NCI-H446 treated with DMSO at 0.1 percent for 48 hours (cell line): ENCODE data around the gene GRM8.

ENCODE experiments used
- DNase-seq: peaks from one replicate; lab custom pipeline; 2025; lab: John Stamatoyannopoulos, UW

Gene GRM8

DNA sequence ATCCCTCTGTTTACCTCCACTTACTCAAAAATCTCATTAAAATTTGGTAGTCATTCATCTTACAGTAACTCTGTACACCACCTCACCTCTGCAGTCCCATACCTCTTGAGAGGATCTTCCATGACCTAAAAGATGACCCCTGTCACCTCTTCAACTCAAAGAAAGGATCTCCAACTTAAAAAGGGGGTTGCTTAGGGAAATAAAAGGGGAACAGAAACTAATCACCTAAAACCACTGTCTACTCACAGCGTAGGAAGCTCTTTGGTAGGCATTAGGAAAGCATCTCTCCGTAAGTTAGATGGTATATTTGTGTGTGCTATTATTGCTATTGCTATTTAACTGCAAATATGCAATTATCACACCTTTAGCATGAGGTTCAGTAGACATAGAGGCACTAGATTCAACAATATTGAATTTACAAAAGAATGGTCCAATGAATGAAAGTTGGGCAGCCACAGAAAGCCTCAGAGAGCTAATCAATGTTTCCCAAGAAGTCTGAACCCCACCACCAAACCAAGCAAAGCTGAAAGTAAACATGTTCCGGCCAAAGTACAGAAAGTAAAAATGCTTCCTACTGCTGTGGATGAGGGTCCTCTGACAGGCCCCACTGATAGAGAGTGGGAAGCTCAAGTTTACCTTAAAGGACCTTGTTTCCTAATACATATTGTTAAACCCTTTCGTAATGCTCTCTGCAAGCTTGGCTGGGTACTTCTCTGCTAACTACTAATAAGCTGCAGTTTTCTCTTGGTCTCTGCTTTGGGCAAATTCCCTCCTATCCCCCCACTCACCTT is 105.8 kb downstream of the GRM8 start:
- no peak for DNase-seq

DNA sequence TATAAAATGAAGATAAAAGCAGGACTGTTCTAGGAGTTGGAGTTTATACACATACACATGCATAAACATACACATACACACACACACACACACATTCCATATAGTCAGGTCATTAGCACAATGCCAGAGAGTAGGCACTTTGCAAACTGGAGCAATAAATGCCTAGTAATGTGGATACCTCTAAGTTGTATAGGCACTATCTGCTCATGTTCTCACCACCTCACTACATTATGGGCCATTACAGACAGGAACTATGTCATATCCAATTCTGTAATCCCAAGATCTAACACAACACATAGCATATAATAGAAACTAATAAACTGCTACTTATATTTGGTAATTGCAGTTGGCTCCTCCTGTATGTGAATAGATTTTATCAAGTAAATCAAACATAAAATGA is 115.6 kb downstream of the GRM8 start:
- no peak for DNase-seq

DNA sequence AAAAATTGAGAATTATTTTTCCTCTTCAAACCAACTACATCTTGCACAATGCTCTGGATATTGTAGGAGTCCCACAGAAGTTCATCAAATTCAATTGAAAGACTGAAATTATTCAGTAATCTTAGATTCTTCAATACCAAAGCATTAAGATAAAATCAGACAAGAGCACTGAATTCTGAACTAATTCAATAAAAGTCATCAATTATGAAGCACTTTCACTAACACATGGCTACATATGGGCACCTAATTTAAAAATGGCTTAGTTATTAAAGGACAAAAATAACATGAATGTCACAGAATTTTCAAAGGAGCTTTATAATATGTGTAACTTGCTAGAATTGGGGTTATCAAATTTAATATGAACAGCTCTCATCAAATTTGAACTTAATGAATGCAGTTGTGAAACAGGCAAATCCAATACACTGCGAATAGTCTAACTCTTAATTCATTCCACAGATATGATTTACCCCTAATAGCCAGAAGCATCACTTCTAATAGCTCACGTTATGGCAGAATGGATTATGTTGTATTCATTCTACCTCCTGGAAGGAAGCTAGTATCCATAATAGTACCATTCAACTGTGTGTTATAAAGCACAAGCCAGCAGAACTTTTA is 116.8 kb downstream of the GRM8 start:
- no peak for DNase-seq

DNA sequence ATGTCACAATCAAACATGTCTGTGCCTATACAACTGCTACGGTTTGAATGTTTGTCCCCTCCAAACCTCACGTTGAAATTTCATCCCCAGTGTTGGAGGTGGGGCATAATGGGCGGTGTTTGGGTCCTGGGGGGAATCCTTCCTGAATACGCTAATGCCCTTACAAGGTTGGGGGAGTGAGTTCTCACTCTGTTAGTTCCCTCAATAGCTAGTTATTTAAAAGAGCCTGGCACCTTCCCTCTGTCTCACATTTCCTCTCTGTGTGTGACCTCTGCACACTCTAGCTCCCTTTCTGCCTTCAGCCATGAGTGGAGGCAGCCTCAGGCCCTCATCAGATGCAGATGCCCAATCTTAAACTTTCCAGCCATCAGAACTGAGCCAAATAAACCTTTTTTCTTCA is 129.5 kb downstream of the GRM8 start:
- no peak for DNase-seq

DNA sequence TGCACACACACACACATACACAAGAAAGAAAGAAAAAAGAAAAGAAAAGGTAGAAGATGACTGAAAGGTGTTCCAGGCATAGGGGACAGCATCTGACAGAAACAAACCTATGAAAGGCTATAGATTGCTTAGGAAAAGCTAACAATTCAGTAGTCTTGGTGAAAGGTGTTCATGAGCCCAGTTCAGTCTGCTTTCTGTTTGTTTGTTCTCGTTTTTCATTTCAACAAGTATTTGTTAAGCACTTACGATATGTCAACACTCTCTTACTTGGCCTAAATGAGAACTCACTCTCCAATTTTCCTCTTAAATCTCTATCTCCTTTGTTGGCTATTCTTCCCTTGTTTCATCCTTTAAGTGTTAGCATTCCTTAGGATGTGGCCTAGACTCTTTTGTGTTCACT is 133.2 kb downstream of the GRM8 start:
- no peak for DNase-seq

DNA sequence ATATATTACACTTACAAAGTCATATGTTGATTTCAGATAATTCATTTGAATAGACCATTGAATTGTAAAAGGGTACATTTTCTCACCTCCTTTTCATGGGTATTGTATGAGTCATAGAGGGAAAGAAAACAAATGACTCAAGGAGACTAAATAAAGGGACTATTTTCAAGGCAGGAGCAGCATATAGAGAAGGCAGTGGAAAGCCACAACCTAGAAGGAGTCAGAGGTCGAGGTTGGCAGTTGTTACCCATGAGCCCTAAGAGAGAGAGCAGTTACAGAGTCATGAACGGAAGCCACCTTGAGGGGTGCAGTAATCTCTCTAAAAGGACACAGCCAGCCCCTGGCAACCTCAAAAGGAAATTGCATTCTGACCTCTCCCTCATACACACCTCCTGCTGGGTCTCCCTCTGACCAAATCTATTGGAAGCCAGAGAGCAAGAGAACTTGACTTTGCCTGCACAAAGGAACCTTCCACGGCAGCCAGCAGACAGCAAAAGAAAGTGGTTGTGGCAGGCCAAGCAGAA is 137.9 kb downstream of the GRM8 start:
- no peak for DNase-seq

DNA sequence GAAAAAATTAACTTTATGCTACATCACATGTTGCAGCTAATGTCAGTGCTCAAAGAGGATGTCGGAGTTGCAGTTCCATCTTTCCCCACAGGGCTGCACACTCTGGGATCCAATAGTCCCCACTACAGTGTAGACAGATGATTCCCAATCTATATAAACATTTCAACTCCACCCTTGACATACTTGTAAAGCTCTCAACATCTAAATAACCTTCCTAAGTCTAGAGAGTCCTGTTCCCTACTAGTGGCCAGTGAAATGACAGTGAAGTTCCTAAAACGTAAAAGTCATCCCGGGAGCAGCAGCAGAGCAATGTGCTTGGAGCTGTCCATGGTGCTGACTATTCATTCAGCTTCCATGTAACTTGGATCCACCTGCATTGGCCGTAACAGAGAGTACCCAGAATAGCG is 145.1 kb downstream of the GRM8 start:
- DNase-seq: no peak

DNA sequence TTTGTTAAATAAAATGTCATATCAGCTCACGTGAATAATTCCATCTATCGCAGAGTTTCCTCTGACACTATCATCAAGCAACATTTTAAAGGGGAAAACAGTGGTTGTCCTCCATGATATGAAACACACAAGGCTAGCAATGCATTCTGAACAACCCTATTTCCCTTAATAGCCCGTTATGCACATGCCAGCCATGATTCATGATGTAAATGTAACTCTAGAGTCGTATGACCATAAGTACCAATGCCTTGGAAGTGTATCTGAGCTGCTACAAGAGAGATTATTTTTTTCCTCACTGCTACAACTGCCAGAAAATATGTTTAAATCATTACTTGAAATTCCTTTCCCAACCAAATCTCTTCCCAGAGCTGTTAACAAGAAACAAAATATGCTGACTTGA is 159.4 kb downstream of the GRM8 start:
- no peak for DNase-seq

DNA sequence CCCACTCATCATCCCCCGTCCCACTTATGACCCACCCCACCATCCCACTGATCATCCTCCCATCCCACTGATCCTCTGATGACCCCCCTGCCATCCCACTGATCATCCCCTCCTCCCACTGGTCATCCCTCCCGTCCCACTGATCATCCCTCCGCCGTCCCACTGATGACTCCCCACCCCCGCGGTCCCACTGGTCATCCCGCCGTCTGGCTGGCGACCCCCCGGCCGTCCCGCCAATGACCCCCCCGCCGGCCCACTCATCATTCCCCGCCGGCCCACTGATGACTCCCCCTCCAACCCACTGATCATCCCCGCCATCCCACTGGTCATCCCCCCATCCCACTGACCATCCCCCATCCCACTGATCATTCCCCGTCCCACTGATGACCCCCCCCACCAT is 161.1 kb downstream of the GRM8 start:
- no peak for DNase-seq

DNA sequence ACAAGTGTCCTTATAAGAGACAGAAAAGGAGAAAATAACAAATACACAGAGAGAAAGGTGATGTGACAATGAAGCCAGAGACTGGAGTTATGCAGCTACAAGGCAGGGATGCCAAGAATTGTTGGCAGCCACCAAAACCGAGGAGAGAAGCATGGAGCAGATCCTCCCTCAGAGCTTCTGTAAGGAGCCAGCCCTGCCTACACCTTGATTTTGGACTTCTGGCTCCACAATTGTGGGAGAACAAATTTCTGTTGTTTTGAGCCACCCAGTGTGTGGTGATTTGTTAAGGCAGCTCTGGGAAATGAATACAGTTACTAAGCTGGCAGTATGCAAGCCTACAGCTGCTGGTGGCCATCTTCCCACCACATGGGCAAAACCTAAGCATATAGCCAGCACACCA is 163.6 kb downstream of the GRM8 start:
- no peak for DNase-seq

DNA sequence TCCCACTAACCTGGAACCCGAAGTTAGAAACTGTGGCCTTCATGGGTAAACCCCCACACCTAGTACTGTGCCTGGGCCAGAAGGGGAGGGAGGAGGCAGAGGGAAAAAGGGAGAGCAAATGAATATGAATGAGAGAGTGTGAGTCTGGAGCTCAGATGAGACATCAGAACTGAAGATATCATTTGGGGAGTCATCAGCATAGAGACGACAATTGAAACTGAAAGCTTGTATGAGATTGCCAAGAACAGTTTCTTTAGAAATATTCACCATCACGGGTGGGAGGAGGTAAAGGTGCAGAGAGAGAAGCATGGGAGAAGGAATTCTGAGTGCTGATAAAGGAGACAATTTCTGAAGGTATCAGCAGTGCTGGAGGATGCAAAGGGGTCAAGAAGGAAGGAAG is 171.2 kb downstream of the GRM8 start:
- no peak for DNase-seq

DNA sequence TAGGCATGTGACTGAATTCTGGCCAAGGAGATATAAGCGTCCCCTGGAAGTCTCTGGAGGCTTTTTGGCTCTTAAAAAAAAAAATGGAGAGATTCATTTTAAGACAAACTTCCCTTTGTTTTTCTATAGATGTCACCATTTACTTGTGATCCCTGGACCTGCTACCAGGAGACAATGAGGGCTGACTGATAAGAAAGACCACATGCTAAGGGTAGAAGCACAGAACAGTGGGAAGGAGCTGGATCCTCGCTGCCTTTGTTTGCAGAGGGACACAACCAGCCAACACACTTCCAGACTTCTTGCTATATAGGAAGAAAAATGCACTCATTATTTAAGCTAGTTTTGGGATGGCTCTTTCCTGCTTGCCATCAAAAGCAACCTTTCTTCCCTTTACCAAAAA is 172.2 kb downstream of the GRM8 start:
- DNase-seq: no peak

DNA sequence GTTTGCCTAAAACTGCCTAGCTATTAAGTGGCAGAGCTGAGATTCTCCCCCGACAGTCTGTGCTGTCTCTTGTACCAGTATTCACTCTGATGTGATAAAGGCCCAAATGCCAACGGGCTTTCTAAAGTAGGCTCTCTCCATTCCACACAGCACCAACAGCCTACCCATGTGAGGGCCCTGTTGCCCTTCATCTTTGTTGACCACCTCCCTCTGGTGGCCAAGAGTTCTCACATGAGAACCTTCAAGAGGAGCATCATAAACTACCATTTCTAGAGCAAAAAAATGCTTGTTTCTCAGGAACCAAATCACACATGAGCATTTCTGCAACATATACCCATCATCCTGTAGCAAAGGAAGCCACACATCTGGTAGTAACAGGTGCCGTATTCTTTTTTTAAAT is 185.8 kb downstream of the GRM8 start:
- DNase-seq: no peak

DNA sequence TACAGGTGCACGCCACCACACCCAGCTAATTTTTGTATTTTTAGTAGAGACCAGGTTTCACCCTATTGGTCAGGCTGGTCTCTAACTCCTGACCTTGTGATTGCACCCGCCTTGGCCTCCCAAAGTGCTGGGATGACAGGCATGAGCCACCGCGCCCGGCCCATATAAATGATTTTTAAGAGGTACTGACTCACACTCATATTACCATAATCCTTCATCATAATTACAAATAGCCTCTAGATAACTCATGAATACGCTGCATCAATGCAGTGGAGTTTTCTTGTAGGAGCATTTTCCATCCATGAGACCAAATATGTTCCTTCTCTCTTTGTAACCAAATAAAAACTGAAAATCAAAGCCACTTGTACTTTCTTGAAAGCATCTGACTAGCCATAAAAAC is 193.3 kb downstream of the GRM8 start:
- no peak for DNase-seq

DNA sequence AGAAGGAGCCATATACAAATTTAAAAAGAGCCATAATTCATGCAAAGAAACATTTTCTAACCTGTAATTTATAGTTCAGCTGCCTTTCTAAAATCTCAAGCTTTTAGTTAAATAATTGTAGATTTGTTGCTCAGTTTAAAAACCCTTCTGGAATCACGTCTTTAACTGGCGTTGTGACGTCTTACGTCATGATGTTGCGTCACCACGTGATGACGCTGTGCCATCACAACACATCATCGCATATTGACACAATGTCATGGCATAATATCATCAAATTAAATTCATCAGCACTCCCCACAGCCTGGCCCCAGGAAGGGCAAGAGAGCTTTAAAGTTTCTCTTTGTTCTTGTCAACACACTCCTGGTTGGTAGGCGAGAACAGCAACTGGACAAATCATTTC is 194.8 kb downstream of the GRM8 start:
- DNase-seq: no peak

DNA sequence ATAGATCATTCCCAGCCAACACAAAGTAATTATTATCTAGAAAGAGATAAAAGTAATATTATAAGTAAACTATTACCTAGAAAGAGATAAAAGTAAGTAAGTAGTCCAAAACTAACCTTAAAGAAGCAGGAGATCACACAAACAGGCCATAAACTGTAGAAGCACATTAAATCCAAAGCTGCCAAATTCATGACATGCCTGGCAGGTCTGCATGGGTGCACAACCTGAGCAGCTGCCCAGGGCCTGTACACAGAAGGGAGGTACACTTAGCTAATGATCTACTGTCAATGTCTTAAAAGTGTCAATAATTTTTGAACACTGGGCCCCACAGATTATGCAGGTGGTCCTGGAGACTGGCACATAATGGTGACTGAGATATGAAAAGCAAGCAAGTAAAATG is 196.5 kb downstream of the GRM8 start:
- DNase-seq: no peak

DNA sequence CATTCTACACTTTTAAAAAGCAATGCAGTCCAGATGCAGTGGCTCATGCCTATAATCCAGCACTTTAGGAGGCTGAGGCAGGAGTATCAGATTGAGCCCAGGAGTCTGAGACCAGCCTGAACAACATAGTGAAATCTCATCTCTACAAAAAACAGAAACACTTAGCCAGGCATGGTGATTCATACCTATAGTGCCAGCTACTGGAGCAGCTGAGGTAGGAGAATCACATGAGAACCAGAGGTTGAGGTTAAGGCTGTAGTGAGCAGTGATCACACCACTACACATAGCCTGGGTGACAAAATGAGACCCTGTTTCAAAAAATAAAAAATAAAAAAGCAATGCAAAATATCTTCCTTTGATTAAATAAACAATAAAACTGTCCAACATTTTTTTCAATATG is 205.2 kb downstream of the GRM8 start:
- DNase-seq: no peak

DNA sequence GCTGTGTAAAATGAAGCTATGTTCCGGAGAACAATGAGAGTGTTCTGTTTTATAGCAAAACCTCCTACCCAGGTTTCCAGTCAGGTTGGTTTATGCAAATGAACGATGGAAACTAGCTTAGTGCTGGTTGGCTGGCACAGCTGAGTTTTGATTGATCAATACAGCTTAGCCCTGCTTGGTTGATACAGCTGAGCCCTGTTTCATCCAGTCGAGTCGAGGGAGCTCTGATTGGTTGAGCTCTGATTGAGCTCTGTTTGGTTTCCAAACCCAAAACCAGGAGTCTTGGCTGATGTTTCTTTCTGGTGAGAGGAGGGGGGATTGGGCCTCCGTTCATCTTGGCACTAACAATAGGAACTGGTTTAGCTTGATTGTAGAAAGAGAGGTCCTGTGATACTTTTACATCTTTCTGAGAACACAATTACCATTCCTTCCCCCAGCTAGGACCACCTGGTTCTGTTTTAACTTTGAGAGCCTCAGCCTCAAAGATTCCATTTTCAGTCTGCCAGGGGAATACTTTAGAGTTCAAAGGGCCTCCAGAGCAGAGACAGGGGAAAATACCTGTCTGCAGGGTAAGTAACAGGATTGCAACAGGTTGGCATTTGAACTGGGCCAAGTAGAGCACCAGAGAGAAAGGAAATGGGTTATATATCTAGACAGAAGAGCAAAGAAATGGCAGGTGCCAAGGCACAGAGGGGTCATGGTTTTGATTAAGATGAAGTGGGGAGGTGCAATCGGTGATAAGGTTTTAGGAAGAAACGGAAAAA is 210.9 kb downstream of the GRM8 start:
- no peak for DNase-seq

DNA sequence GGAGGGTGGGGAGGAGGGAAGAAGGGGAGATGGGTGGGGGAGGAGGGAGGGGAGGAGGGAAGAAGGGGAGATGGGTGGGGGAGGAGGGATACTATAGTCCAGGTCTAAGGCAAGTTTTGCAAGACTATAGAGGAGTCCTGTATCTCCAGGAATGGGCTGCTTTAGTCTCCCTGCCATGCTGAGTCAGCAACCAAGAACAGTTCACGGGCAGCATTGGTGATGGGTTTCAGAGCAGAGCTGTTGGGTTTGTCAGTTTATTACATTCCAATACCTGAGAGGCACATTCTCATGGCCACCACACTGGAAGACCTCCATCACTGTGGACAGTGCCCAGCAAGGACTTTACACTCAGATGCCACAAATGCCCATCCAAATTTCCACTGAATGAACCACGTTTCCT is 212.7 kb downstream of the GRM8 start:
- no peak for DNase-seq

DNA sequence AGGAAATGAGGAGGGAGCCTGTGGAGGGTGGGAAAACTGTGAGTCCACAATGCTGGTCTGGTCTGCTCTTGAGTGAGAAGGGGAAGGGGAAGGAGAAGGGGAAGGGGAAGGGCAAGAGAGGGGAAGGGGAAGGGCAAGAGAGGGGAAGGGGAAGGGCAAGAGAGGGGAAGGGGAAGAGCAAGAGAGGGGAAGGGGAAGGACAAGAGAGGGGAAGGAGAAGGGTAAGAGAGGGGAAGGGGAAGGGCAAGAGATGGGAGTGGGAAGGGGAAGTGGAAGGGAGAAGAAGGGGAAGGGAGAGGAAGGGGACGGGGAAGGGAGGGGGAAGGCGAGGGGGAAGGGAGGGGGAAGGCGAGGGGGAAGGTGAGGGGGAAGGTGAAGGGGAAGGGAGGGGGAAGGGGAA is 213.2 kb downstream of the GRM8 start:
- DNase-seq: no peak

DNA sequence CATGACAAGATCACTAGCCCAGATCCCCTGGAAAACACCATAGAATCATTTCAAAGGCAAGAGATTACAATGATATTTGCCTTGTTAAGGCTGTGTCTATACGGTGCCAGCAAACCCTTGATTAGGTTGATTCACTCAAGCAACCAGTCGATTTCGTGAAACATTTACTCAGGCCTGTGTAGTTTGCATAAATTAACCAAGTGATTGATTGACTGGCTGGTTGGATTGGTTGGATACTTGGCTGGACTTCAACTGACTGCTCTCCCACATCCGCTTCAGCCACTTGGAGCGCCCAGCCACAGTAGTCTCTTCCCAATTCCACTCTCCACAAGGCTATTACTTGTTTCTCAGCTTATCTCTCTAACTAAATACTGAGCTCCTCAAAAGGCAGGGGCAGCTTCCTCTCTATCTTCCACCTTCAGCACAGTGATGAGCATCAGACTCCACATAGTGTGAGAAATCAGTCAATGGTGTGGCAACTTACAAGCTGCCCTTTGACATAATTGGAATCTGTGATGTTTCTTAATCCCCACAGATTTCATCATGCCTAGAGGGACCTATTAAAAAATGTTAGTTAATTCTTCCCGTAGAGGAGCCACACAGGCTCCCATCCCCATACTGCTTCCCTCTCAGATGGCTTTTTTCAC is 217.4 kb downstream of the GRM8 start:
- DNase-seq: no peak

DNA sequence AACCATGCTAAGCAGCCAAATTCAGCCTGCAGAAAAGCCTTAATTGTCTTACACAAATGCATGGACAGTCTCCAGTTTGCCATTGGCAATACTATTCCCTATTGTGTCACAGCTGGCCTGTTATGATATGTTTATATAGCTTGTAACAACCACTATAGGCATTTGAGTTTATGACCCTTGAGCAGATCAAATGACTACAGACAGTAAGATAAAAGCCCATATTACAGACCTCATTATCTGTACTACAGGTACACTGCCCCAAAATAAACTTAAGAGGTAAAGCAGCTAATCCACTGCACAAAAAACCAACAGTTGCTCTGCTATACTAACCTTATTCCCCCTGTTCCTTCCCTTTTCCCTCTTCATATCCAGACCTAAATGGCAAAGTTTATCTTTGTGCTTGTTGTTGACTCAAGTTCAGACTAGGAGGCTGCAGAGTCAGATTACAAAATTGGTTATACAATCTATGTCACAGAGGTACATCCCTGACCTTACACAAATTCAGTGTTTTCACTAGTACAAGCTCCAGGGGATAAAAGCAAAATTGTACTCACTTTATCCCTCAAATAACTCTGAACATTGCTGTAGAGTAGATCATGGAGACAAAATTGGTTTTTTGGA is 218.4 kb downstream of the GRM8 start:
- DNase-seq: no peak
